GM18909 (cell line): ENCODE results near the gene CYRIA.

ENCODE experiments used
- ATAC-seq: cut with Tn5 transposase; IDR thresholded peaks from one replicate; pipeline ENCODE4 v1.9.1; 2021; ENCODE audit warnings: mild to moderate bottlenecking; ENCODE audit not compliant: unreplicated experiment, poor library complexity

CYRIA gene

GRCh38 chr2:16652296-16653082 is 13.1 kb downstream of the CYRIA start:
- ATAC-seq = no peak

DNA sequence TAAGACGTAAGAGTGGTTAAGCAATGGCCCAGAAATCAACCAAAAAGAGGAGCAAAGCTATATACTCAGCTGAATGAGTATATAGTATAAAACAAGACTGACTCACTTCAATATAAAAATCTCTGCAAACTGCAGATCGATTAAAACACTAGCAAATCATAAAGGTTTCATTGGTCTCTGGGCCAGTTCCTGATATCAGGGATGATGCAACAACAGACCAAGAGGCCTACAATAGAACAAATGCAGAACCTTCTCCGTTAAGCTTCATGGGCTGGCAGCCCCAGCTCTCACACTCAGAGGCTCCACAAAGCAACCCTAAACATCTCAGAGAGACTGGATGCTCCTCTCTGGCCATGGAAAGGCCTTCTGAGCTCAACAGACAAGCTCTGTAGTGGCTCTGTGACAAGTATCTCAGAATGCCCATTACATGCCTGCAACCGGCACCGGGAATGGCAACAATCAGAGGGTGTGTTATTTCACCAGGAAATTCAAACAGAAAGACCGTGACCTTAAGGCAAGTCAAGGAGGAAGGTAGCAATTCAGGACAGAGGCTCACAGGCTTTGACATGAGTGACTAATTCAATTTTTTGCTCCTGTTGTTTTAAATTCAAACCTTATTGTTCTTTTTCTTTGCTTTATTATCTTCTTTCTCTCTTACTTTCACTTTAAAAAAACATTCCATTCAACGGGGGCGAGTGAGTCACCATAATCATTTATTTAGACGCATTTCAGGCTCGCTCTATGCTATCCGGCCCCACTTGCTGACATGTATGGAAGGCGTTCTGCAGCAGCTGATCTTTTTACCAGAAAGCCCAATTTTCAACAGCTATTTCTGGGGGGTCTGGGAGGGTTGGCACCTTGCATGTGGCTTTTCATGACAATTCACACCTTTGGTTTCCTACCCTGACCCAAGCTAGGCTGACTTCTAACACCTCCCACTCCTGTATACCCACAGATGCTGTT is 15.1 kb downstream of the CYRIA start:
- no peak for ATAC-seq

GRCh38 chr2:16649353-16650286 is 16.0 kb downstream of the CYRIA start:
- no peak for ATAC-seq

GRCh38 chr2:16647992-16648617 is 17.5 kb downstream of the CYRIA start:
- ATAC-seq = no peak

DNA sequence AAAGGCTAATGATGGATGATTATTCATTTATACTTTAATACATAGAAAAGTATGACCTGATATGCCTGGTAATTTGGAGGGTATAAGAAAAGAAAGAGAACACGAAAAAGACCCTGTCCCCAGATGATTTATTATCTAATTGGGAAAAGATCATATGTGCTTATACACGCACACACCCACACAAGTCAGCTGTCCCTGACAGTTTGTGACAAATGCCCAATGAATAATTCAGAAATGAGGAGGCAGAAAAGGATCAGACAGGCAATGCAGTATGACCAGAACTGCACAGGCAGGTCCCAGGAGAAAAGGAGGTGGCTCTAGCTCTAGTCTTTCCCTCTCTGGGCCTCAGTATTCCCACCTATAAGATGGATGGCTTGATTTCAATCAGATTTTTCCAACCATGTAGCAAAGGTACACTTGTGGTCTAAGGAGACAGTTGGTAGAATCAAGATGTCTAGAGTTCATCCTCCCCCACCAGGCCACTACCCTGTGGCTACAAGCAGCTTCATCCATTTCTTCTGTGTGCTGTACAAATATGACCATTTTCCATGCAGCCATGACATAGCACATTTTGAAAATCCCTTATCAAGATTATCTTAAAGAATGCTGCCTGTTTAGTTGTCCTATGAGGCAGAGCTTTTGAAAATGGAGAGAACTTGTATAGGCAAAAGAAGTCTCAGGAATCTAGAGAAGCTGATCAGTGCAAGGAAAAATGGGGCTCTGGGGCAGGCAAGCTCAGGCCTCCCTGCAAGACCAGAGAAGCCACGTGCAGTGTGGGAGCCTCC is 19.7 kb downstream of the CYRIA start:
- no peak for ATAC-seq

DNA sequence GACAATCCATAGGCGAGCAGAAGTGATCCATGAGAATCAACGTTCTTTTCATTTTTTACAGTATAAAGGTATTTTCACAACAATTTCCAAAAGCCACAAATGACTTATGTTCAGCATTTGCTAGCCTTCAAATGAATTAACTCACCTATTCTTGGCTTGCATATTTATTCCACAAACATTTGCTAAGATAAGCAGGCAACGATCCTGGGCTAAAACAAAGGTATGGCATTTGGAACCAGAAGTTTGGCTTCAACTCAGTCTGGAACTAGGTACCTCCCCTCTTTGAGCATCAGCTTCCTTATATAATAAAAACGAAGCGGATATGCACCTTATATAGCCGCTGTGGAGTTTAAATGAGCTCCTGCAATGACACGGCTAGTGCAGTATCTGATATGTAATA is 20.5 kb downstream of the CYRIA start:
- ATAC-seq = no peak

GRCh38 chr2:16644221-16644925 is 21.3 kb downstream of the CYRIA start:
- no peak for ATAC-seq

GRCh38 chr2:16643099-16643498 is 22.5 kb downstream of the CYRIA start:
- ATAC-seq = no peak

DNA sequence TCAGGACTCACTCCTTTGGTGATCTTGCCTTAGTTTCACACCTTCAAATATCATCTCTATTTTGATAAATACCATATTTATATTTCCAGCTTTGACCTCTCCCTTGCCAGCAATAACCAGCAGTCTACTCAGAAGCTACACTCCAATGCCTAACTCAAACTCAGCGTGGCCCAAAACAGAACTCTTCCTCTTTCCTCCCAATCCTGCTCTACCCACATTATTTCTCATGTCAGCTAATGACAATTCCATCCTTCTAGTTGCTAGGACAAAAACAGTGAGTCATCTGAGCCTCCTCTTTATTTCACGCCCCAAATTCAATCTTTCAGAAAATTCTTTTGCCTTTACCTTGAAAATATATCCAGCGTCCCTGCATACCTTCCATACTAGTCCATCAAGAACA is 23.5 kb downstream of the CYRIA start:
- ATAC-seq = no peak

DNA sequence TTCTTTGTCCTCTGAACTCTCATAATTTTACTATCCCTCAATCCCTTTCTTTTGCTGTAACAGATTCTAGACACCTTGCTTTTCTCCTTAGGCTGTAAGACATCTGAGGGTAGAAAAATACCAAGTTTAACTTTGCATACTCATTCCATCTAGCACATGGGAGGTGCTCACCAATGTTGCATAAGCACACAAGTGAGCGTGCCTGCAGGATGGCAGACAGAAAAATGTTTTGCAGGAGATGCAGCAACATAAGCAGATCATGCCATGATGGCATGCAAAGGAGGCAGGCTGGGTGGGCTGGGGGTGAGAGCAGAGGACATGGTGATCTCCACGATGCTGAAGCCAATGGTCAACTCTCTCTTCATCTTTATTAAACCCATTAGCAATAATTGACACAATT is 24.1 kb downstream of the CYRIA start:
- no peak for ATAC-seq

- ATAC-seq = no peak
These were observed 24.8 kb downstream of the CYRIA start for GRCh38 chr2:16640867-16641266.

DNA sequence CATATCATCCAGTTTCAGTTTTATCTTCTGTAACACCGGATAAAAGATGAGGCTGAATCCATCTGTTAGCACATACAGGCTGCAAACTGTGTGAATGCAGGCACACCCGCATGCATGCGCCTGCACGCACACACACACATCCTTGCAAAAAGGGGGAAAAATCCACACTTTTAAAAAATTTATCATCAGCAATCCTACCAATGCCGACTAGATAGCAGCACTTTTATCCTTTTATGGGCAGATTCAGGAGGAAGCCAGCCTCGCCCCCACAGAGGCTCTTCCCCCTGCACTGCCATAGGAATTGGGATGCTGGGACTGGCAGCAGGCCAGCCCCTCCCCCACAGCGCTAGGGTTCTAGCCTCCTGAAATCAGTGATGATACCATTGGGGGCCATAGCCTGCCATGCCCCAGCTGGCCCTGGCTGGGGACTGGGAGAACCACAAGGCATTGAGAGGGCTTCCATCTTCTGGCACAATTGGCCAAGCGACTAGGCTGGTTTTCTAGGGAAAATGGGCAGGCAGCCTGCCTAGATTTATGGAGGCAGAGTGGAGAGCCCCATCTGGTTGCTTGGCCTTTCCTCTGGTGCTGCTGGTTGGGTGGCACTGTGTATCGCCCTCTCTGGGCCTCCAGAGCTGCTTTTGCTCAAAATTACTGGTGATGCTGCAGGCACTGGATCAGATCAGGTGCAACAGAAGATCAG is 25.5 kb downstream of the CYRIA start:
- no peak for ATAC-seq

DNA sequence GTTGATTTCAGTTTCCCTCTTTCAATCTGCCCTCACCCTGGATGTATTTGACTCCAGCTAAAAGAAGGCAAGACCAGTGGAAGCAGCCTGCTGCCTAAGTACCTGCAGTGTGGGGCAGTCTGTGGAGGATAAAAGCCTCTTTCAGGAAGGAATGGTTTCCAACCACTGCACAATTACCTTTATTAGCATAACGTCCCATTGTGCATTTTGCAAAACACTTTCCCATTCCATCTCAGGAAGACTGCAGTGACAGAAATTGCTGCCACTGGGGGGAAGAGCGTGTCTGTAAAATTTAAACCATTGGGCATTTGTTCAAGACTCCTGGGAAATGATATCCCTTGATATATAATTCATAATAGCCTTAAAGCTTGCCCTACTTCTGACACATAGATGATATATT is 26.2 kb downstream of the CYRIA start:
- no peak for ATAC-seq

DNA sequence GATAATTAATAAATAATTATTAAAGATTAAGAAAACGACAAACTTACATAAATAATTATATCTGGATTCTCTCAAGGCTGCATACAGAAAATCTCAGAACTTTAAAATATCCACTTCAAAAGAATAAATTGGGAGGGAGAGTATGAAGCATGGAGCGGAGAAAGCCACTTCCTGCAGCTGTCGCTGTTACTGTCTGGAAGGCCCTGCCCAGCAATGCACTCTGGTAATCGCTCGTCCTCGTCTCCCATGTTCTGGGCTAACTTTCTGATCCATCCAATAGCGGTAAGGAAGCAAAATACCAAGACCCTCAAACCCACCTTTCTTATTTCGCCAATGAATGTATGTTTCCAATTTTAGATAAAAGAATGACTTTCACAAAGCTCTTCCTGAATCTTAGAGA is 26.7 kb downstream of the CYRIA start:
- no peak for ATAC-seq

DNA sequence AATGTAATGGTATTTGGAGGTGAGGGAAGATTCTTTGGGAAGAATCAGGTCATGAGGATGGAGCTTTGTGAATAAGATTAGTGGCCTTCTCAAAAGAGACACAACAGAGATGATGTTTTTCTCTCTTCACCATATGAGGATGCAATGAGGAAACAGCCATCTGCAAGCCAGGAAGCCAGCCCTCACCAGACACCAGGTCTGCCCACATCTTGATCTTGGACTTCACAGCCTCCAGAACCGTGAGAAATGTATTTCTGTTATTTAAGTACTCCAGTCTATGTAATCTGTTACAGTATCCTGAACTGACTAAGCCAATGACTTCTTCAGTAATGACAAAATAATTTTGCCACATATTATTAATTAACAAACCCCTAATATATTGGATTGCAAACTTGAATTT is 28.3 kb downstream of the CYRIA start:
- no peak for ATAC-seq

GRCh38 chr2:16635791-16636699 is 29.6 kb downstream of the CYRIA start:
- no peak for ATAC-seq
